AG04449 (cell line): ENCODE measurements around the gene SNAPIN.

Source experiments
- CTCF ChIA-PET: fragments of 350-600 bp; formaldehyde crosslinking; extraction: SDS; loops from one replicate; lab custom pipeline; 2021; ENCODE audit warnings: antibody characterized with exemption; lab: Yijun Ruan, JAX
- POLR2A ChIA-PET: fragments of 400-600, 350-600 bp; formaldehyde crosslinking; extraction: SDS; loops from one replicate; lab custom pipeline; 2020; ENCODE audit warnings: antibody characterized with exemption, inconsistent platforms; lab: Yijun Ruan, JAX
- DNase-seq: peaks from one replicate; pipeline ENCODE4 v3.0.0-alpha.2; 2010; ENCODE audit warnings: low read depth, low spot score
- H3K4me3 ChIP-seq: 2 replicates; pipeline ENCODE4 v1.5.1; 2011; ENCODE audit warnings: low read depth, mild to moderate bottlenecking, control low read depth, low read length
- CTCF ChIP-seq: IDR thresholded peaks from one replicate; pipeline ENCODE4 v1.5.1; 2011; ENCODE audit warnings: mild to moderate bottlenecking, moderate library complexity, low read length, control low read depth, inconsistent platforms; ENCODE audit not compliant: insufficient read depth; ENCODE audit errors: missing control alignments

SNAPIN gene

GRCh38 chr1:153631047-153632022, 27.2 kb upstream of the SNAPIN start:
- no peak overlapping the region for H3K4me3 ChIP-seq
- TF ChIP-seq CTCF, result no peak
- DNase-seq, result peak; percentile 17
- ChIA-PET CTCF (interaction anchor here (0.8 to 14.0 kb wide), 7 partner anchors 15 to 355 kb away, joined by 3 to 178 read pairs (median 56); partner anchors contain the start of genes ILF2, RAB13, S100A14 and S100A16), POLR2A (interaction anchor here (0.6 to 1.3 kb wide), 4 partner anchors 23 to 359 kb away, joined by 3 read pairs; partner anchors contain the start of genes RPS27 and S100A6)

- CTCF ChIA-PET, result interaction anchor here (0.9 to 14.0 kb wide), 8 partner anchors 10 to 124 kb away, joined by 3 to 178 read pairs (median 20); partner anchors contain the start of genes S100A14 and S100A16
- POLR2A ChIA-PET, result interaction anchor here (0.6 to 2.1 kb wide), 19 partner anchors 11 to 126 kb away, joined by 3 to 21 read pairs (median 4); partner anchors contain the start of genes S100A16, S100A5 and S100A6
- DNase-seq, result no peak
- H3K4me3 ChIP-seq, result peak overlapping the region; percentile 34
- no peak for TF ChIP-seq CTCF
Measured at GRCh38 chr1:153633161-153633753, 25.2 kb upstream of the SNAPIN start.

- CTCF ChIA-PET, result interaction anchor here (0.8 to 14.0 kb wide), 14 partner anchors 10 to 353 kb away, joined by 3 to 178 read pairs (median 4); partner anchors contain the start of genes RAB13, S100A14, S100A16 and S100A4
- no peak for TF ChIP-seq CTCF
- peak; percentile 90 for DNase-seq
- POLR2A ChIA-PET, result interaction anchor here (0.6 to 2.1 kb wide), 20 partner anchors 10 to 127 kb away, joined by 3 to 21 read pairs (median 4); partner anchors contain the start of genes S100A16, S100A5 and S100A6
- H3K4me3 ChIP-seq, result peak within 1 kb of the TSS; percentile 97
Measured at GRCh38 chr1:153633754-153634665, 24.5 kb upstream of the SNAPIN start, which contains the start of gene CHTOP. CHTOP (plus strand) TSS chr1:153634066; CDS start chr1:153636589, 2,523 bp downstream.

- ChIA-PET CTCF (interaction anchor here (2.0 to 14.0 kb wide), 4 partner anchors 9 to 102 kb away, joined by 8 to 178 read pairs (median 23); partner anchors contain the start of genes S100A14 and S100A16), POLR2A (interaction anchor here (1.1 kb wide), 1 partner anchor 8 kb away, joined by 4 read pairs; no protein-coding TSS in a partner anchor)
- no peak overlapping the region for H3K4me3 ChIP-seq
- no peak for DNase-seq
- no peak for TF ChIP-seq CTCF
Measured at GRCh38 chr1:153635872-153636271, 22.6 kb upstream of the SNAPIN start.

GRCh38 chr1:153636312-153636711, 22.2 kb upstream of the SNAPIN start:
- ChIA-PET CTCF (interaction anchor here (0.9 to 14.0 kb wide), 2 partner anchors 9 to 20 kb away, joined by 4 to 178 read pairs; partner anchors contain the start of genes S100A13, S100A14 and S100A16), POLR2A (interaction anchor here (1.1 kb wide), 1 partner anchor 9 kb away, joined by 4 read pairs; no protein-coding TSS in a partner anchor)
- H3K4me3 ChIP-seq, result no peak overlapping the region
- DNase-seq, result no peak
- no peak for TF ChIP-seq CTCF
